Measurements from ENCODE around the gene PCDHGA4. TPM values are rescaled to one million over a fixed set of nuclear protein-coding genes. Genes with fewer than 3 reads are reported as not detected.

The PCDHGA4 gene
- total and polyA plus RNA-seq, 8 donors, result 2.1 to 3.4 (median 2.8) TPM

- Histone ChIP-seq H3K27ac (no peak within 1 kb of the TSS), H3K4me1 (no peaks in the 10 kb centered on the region), H3K36me3 (no peaks in the 10 kb centered on the region), H3K4me3 (no peak within 1 kb of the TSS), H3K9me3 (peaks cover 4 to 96% of the 10 kb centered on the region in 2 donors), H3K27me3 (peaks cover 13 to 87% of the 10 kb centered on the region in 2 donors)
- peak in 1 of 2 donors; percentile 9 for TF ChIP-seq CTCF (IDR thresholded peaks at IDR 0.05)
- intact Hi-C loops (cut with DNase I), result no loop called here
- ATAC-seq (no peak), DNase-seq (no peak)
Measured at GRCh38 chr5:141359790-141360426, 5.1 kb downstream of the PCDHGA4 start, which contains the start of gene PCDHGB2. Gene PCDHGB2, plus strand, starts transcription at chr5:141359994. Its CDS starts 142 bp downstream, at chr5:141360136.

GRCh38 chr5:141360685-141361084, 5.9 kb downstream of the PCDHGA4 start:
- intact Hi-C loops (cut with DNase I), result no loop called here
- H3K9me3 ChIP-seq, result peaks cover 4 to 96% of the 10 kb centered on the region in 2 donors
- TF ChIP-seq CTCF (IDR thresholded peaks at IDR 0.05), result no peak
- no peak overlapping the region for H3K27ac ChIP-seq
- H3K4me1 ChIP-seq, result no peaks in the 10 kb centered on the region
- H3K36me3 ChIP-seq, result no peaks in the 10 kb centered on the region
- ATAC-seq (no peak), DNase-seq (no peak)
- H3K4me3 ChIP-seq, result no peak overlapping the region
- peaks cover 21 to 87% of the 10 kb centered on the region in 2 donors for H3K27me3 ChIP-seq

- TF ChIP-seq CTCF (IDR thresholded peaks at IDR 0.05), result no peak
- intact Hi-C loops (cut with DNase I), result no loop called here
- H3K9me3 ChIP-seq, result peaks cover 4 to 96% of the 10 kb centered on the region in 2 donors
Measured at GRCh38 chr5:141362719-141363118, 7.9 kb downstream of the PCDHGA4 start.

GRCh38 chr5:141363952-141364660, 9.3 kb downstream of the PCDHGA4 start, which contains the start of gene PCDHGA5:
Gene PCDHGA5, plus strand, starts transcription at chr5:141364162. Its CDS starts 169 bp downstream, at chr5:141364331.
- peaks cover 4 to 89% of the 10 kb centered on the region in 2 donors for H3K9me3 ChIP-seq
- TF ChIP-seq CTCF (IDR thresholded peaks at IDR 0.05), result no peak
- ATAC-seq, result no peak
- H3K4me1 ChIP-seq, result no peaks in the 10 kb centered on the region
- H3K27ac ChIP-seq, result no peak within 1 kb of the TSS
- no peak within 1 kb of the TSS for H3K4me3 ChIP-seq
- no peak for DNase-seq
- intact Hi-C loops (cut with DNase I), result no loop called here
- H3K27me3 ChIP-seq, result peaks cover 47 to 99% of the 10 kb centered on the region in 2 donors
- H3K36me3 ChIP-seq, result no peaks in the 10 kb centered on the region

More at GRCh38 chr5:141362719-141363118, 7.9 kb downstream of the PCDHGA4 start:
- Histone ChIP-seq H3K36me3 (no peaks in the 10 kb centered on the region), H3K27ac (no peak overlapping the region), H3K27me3 (peaks cover 40 to 91% of the 10 kb centered on the region in 2 donors), H3K4me3 (no peak overlapping the region), H3K4me1 (no peaks in the 10 kb centered on the region)
- no peak for ATAC-seq
- no peak for DNase-seq
